Osteocyte (in vitro differentiated cells): Measurements from ENCODE around the gene USP8. TPM values are rescaled to one million over a fixed set of nuclear protein-coding genes. Genes with fewer than 3 reads are reported as not detected.
"Not testable (repeated sequence)": the region's sequence is repeated elsewhere in the genome, so short reads cannot be mapped to it uniquely, and the experiment has no call there.

Source experiments
- DNase-seq: peaks from one replicate; pipeline ENCODE4 v3.0.0; 2021; ENCODE audit warnings: mixed read lengths; ENCODE audit not compliant: unreplicated experiment; ENCODE audit errors: extremely low spot score
- H3K27ac Mint-ChIP-seq: one replicate; pipeline ENCODE4 v1.8.0; 2021; ENCODE audit warnings: mild to moderate bottlenecking, mixed read lengths; ENCODE audit not compliant: unreplicated experiment
- H3K27me3 Mint-ChIP-seq: one replicate; pipeline ENCODE4 v1.8.0; 2021; ENCODE audit warnings: mixed read lengths; ENCODE audit not compliant: unreplicated experiment
- H3K36me3 Mint-ChIP-seq: one replicate; pipeline ENCODE4 v1.8.0; 2021; ENCODE audit warnings: mixed read lengths; ENCODE audit not compliant: unreplicated experiment
- H3K4me1 Mint-ChIP-seq: one replicate; pipeline ENCODE4 v1.8.0; 2021; ENCODE audit warnings: mixed read lengths; ENCODE audit not compliant: unreplicated experiment
- H3K4me3 Mint-ChIP-seq: one replicate; pipeline ENCODE4 v1.8.0; 2021; ENCODE audit warnings: mild to moderate bottlenecking, moderate library complexity, mixed read lengths; ENCODE audit not compliant: unreplicated experiment
- H3K9me3 Mint-ChIP-seq: one replicate; pipeline ENCODE4 v1.8.0; 2021; ENCODE audit warnings: mixed read lengths; ENCODE audit not compliant: unreplicated experiment
- total RNA-seq: library from RNA; stranded (reverse); gene quantifications from 2 replicates; pipeline ENCODE4 v1.2.1, GENCODE V29; 2021
- TF ChIP-seq, protein P1 (sequence below): fragments of 200-600 bp; sonication (generic); IDR thresholded peaks from 2 replicates; pipeline ENCODE4 v1.5.0; 2021; ENCODE audit warnings: antibody characterized with exemption, mild to moderate bottlenecking, moderate library complexity

The USP8 gene
- total RNA-seq, 1 donor from 2014 or later: 55.3 TPM

- no peak for DNase-seq
- TF ChIP-seq, protein P1, sequence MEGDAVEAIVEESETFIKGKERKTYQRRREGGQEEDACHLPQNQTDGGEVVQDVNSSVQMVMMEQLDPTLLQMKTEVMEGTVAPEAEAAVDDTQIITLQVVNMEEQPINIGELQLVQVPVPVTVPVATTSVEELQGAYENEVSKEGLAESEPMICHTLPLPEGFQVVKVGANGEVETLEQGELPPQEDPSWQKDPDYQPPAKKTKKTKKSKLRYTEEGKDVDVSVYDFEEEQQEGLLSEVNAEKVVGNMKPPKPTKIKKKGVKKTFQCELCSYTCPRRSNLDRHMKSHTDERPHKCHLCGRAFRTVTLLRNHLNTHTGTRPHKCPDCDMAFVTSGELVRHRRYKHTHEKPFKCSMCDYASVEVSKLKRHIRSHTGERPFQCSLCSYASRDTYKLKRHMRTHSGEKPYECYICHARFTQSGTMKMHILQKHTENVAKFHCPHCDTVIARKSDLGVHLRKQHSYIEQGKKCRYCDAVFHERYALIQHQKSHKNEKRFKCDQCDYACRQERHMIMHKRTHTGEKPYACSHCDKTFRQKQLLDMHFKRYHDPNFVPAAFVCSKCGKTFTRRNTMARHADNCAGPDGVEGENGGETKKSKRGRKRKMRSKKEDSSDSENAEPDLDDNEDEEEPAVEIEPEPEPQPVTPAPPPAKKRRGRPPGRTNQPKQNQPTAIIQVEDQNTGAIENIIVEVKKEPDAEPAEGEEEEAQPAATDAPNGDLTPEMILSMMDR: no peak
- H3K4me3 Mint-ChIP-seq: no peak overlapping the region
- no peaks in the 10 kb centered on the region for H3K9me3 Mint-ChIP-seq
- H3K36me3 Mint-ChIP-seq: peaks cover 57% of the 10 kb centered on the region
- H3K4me1 Mint-ChIP-seq: no peaks in the 10 kb centered on the region
- H3K27ac Mint-ChIP-seq: no peak overlapping the region
- H3K27me3 Mint-ChIP-seq: no peaks in the 10 kb centered on the region
Measured at GRCh38 chr15:50496692-50497091, 72.5 kb downstream of the USP8 start.

DNA sequence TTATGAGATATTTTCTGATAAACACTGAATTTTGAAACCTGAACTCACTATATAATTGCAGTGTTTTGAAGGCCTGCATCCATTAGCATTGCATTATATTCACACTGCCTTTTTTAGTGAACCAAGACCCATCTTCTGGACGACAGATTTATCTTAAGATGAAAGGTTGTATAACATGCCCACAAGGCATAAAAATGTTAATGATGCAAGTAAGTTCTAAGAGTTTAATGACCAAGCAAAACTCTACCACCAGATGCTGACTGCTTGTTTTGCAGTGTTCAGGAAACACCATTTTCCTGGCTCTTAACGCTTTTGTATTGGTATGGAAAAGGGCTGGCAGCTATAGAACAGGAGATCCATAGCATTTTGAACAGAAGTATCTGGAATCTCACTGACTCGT is 76.1 kb downstream of the USP8 start:
- Mint-ChIP-seq H3K27ac (no peak overlapping the region), H3K4me1 (no peaks in the 10 kb centered on the region)
- no peak for DNase-seq

DNA sequence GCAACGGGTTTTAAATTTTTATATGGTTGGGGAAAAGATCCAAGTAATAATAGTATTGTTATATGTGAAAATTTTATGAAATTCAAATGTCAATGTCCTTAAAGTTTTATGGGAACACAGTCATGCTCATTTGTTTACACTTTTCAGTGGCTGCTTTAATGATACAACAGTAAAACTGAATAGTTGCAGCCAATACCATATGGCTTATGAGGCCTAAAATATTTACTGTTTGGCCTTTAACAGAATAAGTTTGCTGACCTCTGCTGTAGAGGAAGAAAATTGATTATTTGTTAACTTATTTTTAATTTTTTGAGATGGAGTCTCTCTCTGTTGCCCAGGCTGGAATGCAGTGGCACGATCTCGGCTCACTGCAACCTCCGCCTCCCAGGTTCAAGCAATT is 77.6 kb downstream of the USP8 start:
- no peaks in the 10 kb centered on the region for H3K4me1 Mint-ChIP-seq
- H3K4me3 Mint-ChIP-seq: no peak overlapping the region
- peaks cover 41% of the 10 kb centered on the region for H3K36me3 Mint-ChIP-seq
- no peak overlapping the region for H3K27ac Mint-ChIP-seq
- H3K9me3 Mint-ChIP-seq: no peaks in the 10 kb centered on the region
- TF ChIP-seq, protein P1: no peak
- no peaks in the 10 kb centered on the region for H3K27me3 Mint-ChIP-seq
- DNase-seq: no peak

More for the DNA sequence above, 76.1 kb downstream of the USP8 start:
- Mint-ChIP-seq H3K27me3 (no peaks in the 10 kb centered on the region), H3K36me3 (peaks cover 50% of the 10 kb centered on the region), H3K4me3 (no peak overlapping the region), H3K9me3 (no peaks in the 10 kb centered on the region)
- TF ChIP-seq, protein P1: no peak

GRCh38 chr15:50503144-50503543 is 78.9 kb downstream of the USP8 start:
- Mint-ChIP-seq H3K9me3 (no peaks in the 10 kb centered on the region), H3K4me3 (no peak overlapping the region), H3K36me3 (peaks cover 36% of the 10 kb centered on the region), H3K27ac (no peak overlapping the region), H3K27me3 (no peaks in the 10 kb centered on the region), H3K4me1 (no peaks in the 10 kb centered on the region)
- TF ChIP-seq, protein P1: no peak
- no peak for DNase-seq

DNA sequence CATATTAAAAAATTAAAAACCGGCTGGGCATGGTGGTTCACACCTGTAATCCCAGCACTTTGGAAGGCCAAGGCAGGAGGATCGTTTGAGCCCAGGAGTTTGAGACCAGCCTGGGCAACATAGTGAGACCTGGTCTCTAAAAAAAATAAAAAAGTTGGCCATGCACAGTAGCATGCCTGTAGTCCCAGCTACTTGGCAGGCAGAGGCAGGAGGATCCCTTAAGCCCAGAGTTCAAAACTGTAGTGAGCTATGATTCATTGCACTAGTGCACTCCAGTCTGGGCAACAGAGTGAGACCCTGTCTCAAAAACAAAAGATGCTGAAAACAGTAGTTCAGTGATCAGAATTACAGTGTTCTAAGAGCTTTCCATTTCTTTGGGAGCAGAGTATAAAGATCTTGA is 81.5 kb downstream of the USP8 start:
- not testable (repeated sequence) for H3K4me3 Mint-ChIP-seq, H3K27me3 Mint-ChIP-seq, DNase-seq, H3K27ac Mint-ChIP-seq, H3K4me1 Mint-ChIP-seq, H3K9me3 Mint-ChIP-seq
- peaks cover 20% of the 10 kb centered on the region for H3K36me3 Mint-ChIP-seq

- Mint-ChIP-seq H3K9me3 (no peaks in the 10 kb centered on the region), H3K27me3 (no peaks in the 10 kb centered on the region), H3K36me3 (peaks cover 19% of the 10 kb centered on the region), H3K27ac (no peak overlapping the region), H3K4me3 (no peak overlapping the region), H3K4me1 (no peaks in the 10 kb centered on the region)
- TF ChIP-seq, protein P1: no peak
- no peak for DNase-seq
Measured at GRCh38 chr15:50506121-50506520, 81.9 kb downstream of the USP8 start.
